CD4-positive, alpha-beta T cell treated with Interleukin-17A for 1 hour (primary cell): ENCODE results near the gene TRIM50.
"Not testable (repeated sequence)": the region's sequence is repeated elsewhere in the genome, so short reads cannot be mapped to it uniquely, and the experiment has no call there.

Source experiments
- DNase-seq: peaks from one replicate; pipeline ENCODE4 v3.0.0-alpha.2; 2020

Gene TRIM50

GRCh38 chr7:73349763-73350162 is 21.9 kb upstream of the TRIM50 start:
- no peak for DNase-seq

- DNase-seq: no peak
Measured at GRCh38 chr7:73345951-73346350, 18.1 kb upstream of the TRIM50 start.

GRCh38 chr7:73345538-73345937 is 17.7 kb upstream of the TRIM50 start:
- no peak for DNase-seq

GRCh38 chr7:73343671-73344380 is 15.9 kb upstream of the TRIM50 start:
- DNase-seq: no peak

GRCh38 chr7:73342645-73343044 is 14.8 kb upstream of the TRIM50 start:
- DNase-seq: no peak

GRCh38 chr7:73341877-73342276 is 14.0 kb upstream of the TRIM50 start:
- DNase-seq: no peak

GRCh38 chr7:73340514-73340913 is 12.6 kb upstream of the TRIM50 start:
- DNase-seq: no peak

GRCh38 chr7:73338321-73338720 is 10.4 kb upstream of the TRIM50 start:
- no peak for DNase-seq

- no peak for DNase-seq
Measured at GRCh38 chr7:73332447-73332846, 4.6 kb upstream of the TRIM50 start.

GRCh38 chr7:73330772-73331171 is 2.9 kb upstream of the TRIM50 start:
- no peak for DNase-seq

- no peak for DNase-seq
Measured at GRCh38 chr7:73329861-73330581, 2.1 kb upstream of the TRIM50 start.

GRCh38 chr7:73328696-73329095 is 814 bp upstream of the TRIM50 start:
- no peak for DNase-seq

- DNase-seq: not testable (repeated sequence)
Measured at GRCh38 chr7:73327449-73327848, 433 bp downstream of the TRIM50 start.

- DNase-seq: not testable (repeated sequence)
Measured at GRCh38 chr7:73325424-73325823, 2.5 kb downstream of the TRIM50 start.

GRCh38 chr7:73324081-73324845 is 3.6 kb downstream of the TRIM50 start:
- DNase-seq: peak; percentile 51

- not testable (repeated sequence) for DNase-seq
Measured at GRCh38 chr7:73323434-73324080, 4.3 kb downstream of the TRIM50 start.

- DNase-seq: not testable (repeated sequence)
Measured at GRCh38 chr7:73320009-73320408, 7.9 kb downstream of the TRIM50 start.

GRCh38 chr7:73319541-73319940 is 8.3 kb downstream of the TRIM50 start:
- DNase-seq: not testable (repeated sequence)

GRCh38 chr7:73318656-73319204 is 9.2 kb downstream of the TRIM50 start:
- not testable (repeated sequence) for DNase-seq

- DNase-seq: no peak
Measured at GRCh38 chr7:73316521-73316920, 11.4 kb downstream of the TRIM50 start.

- no peak for DNase-seq
Measured at GRCh38 chr7:73314271-73314670, 13.6 kb downstream of the TRIM50 start.

GRCh38 chr7:73313521-73313906 is 14.4 kb downstream of the TRIM50 start:
- DNase-seq: no peak
